ENCODE results near the gene TENT4A.

- TF ChIP-seq CTCF (IDR thresholded peaks at IDR 0.05) (no peak), POLR2A (IDR thresholded peaks at IDR 0.05) (no peak)
Observed at GRCh38 chr5:6750142-6750840, 37.1 kb downstream of the TENT4A start.

All from right lobe of liver (tissue), 4 donors.